Adrenal gland (tissue), 5 donors: ENCODE data around the gene OSBPL2.

Experiments
- POLR2A ChIP-seq, 2 donors: fragments of 450-650 bp; IDR thresholded peaks; one replicate each; pipeline ENCODE4 v1.6.1; 2017; ENCODE audit warnings: antibody characterized with exemption in 2 of 2, mild to moderate bottlenecking in 2 of 2, moderate library complexity in 1 of 2
- TF ChIP-seq, protein P1 (sequence below), 6 experiments: fragments of 450-650 bp in 4 of 6; fragments of 200-600 bp in 2 of 6; sonication (generic) in 1 of 6; IDR thresholded peaks; 1 replicate in 5 of 6; 2 replicates in 1 of 6; pipeline versions ENCODE4 v1.5.1 to v1.8.0; 2016 to 2021; ENCODE audit warnings: antibody characterized with exemption in 6 of 6, mild to moderate bottlenecking in 2 of 6, moderate library complexity in 1 of 6
- donor health status: DM: no; HTN: no; CAD: no.

DNA sequence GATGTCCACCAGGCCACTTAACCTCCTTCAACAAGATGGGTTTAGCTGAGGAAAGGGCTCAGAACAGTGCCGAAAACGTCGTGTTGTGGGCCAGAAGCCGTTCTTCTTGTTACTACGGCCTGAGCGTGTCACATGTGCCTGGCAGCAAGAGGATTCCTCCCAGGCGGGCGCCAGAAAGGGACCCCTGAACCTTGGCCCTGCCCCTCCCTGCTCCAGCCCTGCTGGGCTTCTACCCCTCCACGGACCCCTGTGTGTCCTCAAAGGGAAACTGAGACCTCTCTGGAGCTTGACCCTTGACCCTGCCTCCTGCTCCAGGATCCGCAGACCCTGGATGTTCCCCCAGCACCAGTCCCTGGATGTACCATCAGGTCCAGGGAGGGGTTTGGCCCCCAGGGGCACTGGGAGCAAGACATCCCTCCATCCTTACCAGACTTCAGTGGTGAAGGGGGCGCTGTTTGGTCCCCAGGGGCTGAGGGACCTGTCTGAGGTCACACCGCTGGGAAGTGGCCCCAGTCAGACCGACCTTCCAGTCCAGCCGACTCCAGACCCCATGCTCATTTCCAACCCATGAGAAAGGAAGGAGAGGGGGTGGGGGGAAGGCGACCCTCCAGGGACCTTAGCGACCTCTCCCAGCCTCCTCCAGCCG lies 28.3 kb upstream of the OSBPL2 start:
- TF ChIP-seq, protein P1, sequence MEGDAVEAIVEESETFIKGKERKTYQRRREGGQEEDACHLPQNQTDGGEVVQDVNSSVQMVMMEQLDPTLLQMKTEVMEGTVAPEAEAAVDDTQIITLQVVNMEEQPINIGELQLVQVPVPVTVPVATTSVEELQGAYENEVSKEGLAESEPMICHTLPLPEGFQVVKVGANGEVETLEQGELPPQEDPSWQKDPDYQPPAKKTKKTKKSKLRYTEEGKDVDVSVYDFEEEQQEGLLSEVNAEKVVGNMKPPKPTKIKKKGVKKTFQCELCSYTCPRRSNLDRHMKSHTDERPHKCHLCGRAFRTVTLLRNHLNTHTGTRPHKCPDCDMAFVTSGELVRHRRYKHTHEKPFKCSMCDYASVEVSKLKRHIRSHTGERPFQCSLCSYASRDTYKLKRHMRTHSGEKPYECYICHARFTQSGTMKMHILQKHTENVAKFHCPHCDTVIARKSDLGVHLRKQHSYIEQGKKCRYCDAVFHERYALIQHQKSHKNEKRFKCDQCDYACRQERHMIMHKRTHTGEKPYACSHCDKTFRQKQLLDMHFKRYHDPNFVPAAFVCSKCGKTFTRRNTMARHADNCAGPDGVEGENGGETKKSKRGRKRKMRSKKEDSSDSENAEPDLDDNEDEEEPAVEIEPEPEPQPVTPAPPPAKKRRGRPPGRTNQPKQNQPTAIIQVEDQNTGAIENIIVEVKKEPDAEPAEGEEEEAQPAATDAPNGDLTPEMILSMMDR (IDR thresholded peaks at IDR 0.05), result no peak
- no peak for TF ChIP-seq POLR2A (IDR thresholded peaks at IDR 0.05)
